B cell (primary cell): ENCODE results near the gene IL13.

Experiments
- CTCF ChIP-seq: fragments of 200-600 bp; IDR thresholded peaks from one replicate; pipeline ENCODE4 v1.8.0; 2022; ENCODE audit warnings: antibody characterized with exemption, mild to moderate bottlenecking
- EZH2 ChIP-seq: IDR thresholded peaks from 2 replicates; pipeline ENCODE4 v1.6.1; 2012; ENCODE audit warnings: borderline replicate concordance, low read depth, mild to moderate bottlenecking, moderate library complexity, low read length; ENCODE audit not compliant: insufficient read depth, poor library complexity, severe bottlenecking

- TF ChIP-seq EZH2 (no peak), CTCF (no peak)
Observed at GRCh38 chr5:132681983-132682382, 24.0 kb downstream of the IL13 start.
